ENCODE data around the gene LPCAT3.

The LPCAT3 gene

DNA sequence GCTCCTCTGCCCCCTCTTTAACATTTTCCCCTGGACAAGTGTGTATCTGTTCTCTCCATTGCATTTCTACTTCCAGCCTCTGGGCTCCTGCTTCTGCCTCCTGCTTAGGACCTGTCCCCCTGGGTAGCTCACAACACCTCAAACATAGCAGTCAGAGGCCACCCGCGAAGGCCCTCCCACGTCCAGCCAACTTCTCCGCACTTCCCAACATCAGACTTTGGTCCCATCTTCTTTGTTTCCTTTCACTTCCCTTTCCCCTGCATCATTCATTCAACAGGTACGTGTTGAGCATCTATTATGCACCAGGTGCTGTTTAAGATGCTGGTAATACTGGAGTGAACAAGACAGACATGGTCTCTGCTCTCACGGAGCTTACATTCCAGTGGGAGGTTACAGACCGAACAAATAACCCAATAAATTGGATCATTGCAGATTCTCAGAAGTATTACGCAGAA is 71.3 kb downstream of the LPCAT3 start:
- no peak for DNase-seq (ENCODE audit: extremely low read depth, low read depth)
- TF ChIP-seq, protein P1, sequence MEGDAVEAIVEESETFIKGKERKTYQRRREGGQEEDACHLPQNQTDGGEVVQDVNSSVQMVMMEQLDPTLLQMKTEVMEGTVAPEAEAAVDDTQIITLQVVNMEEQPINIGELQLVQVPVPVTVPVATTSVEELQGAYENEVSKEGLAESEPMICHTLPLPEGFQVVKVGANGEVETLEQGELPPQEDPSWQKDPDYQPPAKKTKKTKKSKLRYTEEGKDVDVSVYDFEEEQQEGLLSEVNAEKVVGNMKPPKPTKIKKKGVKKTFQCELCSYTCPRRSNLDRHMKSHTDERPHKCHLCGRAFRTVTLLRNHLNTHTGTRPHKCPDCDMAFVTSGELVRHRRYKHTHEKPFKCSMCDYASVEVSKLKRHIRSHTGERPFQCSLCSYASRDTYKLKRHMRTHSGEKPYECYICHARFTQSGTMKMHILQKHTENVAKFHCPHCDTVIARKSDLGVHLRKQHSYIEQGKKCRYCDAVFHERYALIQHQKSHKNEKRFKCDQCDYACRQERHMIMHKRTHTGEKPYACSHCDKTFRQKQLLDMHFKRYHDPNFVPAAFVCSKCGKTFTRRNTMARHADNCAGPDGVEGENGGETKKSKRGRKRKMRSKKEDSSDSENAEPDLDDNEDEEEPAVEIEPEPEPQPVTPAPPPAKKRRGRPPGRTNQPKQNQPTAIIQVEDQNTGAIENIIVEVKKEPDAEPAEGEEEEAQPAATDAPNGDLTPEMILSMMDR (IDR thresholded peaks at IDR 0.05; ENCODE audit: low read depth, low read length, missing control alignments) = no peak
- no peak overlapping the region for H3K4me3 ChIP-seq (replicated peaks; ENCODE audit: low read depth, low read length)

DNA sequence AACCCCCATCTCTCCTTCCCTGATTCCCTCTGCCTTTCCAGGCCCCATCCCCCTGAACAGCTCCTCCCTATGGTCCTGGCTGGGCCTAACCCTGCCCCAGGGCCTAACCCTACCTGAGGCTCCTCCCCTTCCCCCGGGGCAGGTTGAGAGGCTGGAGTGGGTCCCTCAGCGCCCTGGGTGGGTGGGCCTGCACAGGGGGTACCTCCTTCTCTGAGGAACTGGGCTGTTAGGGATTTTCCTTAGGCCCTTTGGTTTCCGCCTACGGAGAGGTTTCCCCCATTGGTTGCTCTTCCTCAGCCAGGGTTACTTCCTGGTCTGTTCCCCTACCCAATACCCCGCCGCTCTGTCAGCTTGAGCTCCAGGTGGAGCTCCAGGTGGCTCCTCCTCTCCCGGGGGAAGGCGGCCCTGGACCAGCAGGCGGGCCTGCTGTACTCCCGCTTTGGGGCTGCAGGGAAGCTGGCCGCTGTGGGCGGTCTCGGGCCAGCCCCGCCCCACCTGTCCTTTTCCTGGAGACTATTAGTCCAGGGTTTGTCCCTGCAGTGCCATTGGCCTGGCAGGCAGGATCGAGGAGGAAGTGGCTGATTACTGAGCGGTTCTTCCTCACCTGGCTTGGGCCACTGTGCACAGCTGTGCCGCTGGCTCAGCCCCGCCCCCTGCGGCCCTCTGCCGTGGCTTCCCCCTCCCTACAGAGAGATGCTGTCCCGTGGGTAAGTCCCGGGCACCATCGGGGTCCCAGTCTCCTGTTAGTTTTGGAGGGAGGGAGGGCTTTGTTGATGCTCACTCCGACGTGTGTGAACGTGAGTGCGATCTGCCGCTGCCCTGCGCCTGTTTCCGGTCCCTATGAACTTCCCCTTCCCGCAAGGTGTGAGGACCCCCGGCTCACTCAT is 72.0 kb downstream of the LPCAT3 start:
- TF ChIP-seq, protein P1 (IDR thresholded peaks at IDR 0.05; ENCODE audit: low read depth, low read length, missing control alignments) = no peak
- DNase-seq (ENCODE audit: extremely low read depth, low read depth) = no peak
- no peak overlapping the region for H3K4me3 ChIP-seq (replicated peaks; ENCODE audit: low read depth, low read length)

DNA sequence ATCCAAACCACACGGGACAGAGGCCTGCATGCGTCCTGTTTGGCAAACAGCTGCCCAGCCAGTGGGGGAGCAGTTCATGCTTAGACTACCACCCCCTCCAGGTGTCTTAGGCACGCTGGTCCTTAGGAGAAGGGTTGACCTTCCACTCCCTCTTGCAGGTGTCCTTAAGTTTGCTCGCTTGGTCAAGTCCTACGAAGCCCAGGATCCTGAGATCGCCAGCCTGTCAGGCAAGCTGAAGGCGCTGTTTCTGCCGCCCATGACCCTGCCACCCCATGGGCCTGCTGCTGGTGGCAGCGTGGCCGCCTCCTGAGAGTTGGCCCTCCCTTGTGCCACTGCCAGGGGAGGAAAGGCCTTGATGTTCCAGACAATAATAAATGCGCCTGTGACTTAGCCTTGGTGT is 72.7 kb downstream of the LPCAT3 start:
- TF ChIP-seq, protein P1 (IDR thresholded peaks at IDR 0.05; ENCODE audit: low read depth, low read length, missing control alignments) = no peak
- no peak for DNase-seq (ENCODE audit: extremely low read depth, low read depth)
- H3K4me3 ChIP-seq (replicated peaks; ENCODE audit: low read depth, low read length) = peak overlapping the region; percentile 78

DNA sequence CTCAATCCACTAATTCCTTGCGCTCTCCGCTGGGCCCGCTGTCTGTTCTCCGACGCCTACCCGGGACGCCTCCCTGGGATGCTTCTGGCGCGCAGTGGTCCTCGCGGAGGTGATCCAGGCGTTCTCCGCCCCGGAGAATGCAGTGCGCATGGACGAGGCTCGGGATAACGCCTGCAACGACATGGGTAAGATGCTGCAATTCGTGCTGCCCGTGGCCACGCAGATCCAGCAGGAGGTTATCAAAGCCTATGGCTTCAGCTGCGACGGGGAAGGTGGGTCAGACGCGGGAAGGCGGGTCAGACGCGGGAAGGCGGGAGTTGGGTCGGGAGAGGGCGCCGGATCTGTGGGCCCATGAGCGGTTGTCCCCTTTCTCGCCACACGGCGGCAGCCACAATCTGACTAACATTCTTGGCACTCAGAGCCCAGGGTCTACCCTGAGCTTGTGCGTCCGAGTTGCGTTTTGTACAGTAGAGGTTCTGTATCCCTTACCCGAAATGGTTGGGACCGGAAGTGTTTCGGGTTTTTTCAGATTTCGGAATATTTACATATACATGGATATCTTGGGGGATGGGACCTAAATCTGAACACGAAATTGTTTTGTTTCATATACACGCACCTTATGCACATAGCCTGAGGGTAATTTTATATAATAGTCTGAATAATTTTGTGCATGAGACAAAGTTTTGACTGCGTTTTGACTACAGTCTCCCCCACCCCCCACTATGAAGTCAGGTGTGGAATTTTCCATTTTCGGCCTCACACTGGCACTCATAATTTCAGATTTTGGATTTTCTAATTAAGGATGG is 73.7 kb downstream of the LPCAT3 start:
- H3K4me3 ChIP-seq (replicated peaks; ENCODE audit: low read depth, low read length) = peak overlapping the region; percentile 78
- TF ChIP-seq, protein P1 (IDR thresholded peaks at IDR 0.05; ENCODE audit: low read depth, low read length, missing control alignments) = peak; percentile 80
- DNase-seq (ENCODE audit: extremely low read depth, low read depth) = no peak

DNA sequence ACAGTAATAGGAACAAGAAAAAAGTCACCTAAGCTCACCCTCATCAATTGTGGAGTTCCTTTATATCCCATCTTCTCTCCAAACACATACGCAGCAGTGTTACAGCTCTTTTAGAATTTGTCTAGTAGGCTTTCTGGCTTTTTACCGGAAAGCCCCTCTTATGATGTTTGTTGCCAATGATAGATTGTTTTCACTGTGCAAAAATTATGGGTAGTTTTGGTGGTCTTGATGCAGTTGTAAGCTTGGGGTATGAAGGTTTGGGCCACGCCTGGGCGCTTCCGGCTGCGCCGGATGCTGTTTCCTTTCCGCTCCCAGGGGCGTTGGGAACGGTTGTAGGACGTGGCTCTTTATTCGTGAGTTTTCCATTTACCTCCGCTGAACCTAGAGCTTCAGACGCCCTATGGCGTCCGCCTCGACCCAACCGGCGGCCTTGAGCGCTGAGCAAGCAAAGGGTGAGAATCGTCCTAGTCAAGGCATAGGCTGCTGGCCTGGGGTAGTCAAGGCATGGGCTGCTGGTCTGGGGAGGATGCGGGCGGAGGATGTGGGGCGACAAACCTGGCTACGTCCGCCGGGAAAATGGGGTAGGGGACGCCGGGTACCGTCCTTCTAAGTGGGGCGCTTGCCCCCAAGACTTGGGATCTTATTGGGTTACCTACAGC is 74.4 kb downstream of the LPCAT3 start, which contains the start of the genes C12orf57 and RNU7-1:
C12orf57 (plus strand) TSS at position 301 of the 659 bp plus-strand sequence; CDS start at position 401, 100 bp downstream.
RNU7-1 (plus strand) TSS at position 95 of the 659 bp plus-strand sequence.
- peak within 1 kb of the TSS; percentile 78 for H3K4me3 ChIP-seq (replicated peaks; ENCODE audit: low read depth, low read length)
- peak; percentile 92 for DNase-seq (ENCODE audit: extremely low read depth, low read depth)
- TF ChIP-seq, protein P1 (IDR thresholded peaks at IDR 0.05; ENCODE audit: low read depth, low read length, missing control alignments) = no peak

DNA sequence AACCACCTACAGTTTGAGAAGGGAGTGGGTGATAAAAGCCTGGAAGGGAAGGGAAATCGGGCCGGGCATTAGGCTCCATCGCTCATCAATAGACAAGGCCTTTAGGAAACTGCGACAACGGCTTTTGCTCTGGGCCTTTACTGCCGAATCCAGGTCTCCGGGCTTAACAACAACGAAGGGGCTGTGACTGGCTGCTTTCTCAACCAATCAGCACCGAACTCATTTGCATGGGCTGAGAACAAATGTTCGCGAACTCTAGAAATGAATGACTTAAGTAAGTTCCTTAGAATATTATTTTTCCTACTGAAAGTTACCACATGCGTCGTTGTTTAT is 74.9 kb downstream of the LPCAT3 start:
- peak; percentile 87 for DNase-seq (ENCODE audit: extremely low read depth, low read depth)
- TF ChIP-seq, protein P1 (IDR thresholded peaks at IDR 0.05; ENCODE audit: low read depth, low read length, missing control alignments) = no peak

More for the DNA sequence above, 74.9 kb downstream of the LPCAT3 start:
- no peak overlapping the region for H3K4me3 ChIP-seq (replicated peaks; ENCODE audit: low read depth, low read length)

Data from HFF-Myc (cell line).